ENCODE measurements around the gene ACAD8.
A peak's percentile ranks its signal among the peaks of the same experiment; 100 is the strongest.

ACAD8 gene

DNA sequence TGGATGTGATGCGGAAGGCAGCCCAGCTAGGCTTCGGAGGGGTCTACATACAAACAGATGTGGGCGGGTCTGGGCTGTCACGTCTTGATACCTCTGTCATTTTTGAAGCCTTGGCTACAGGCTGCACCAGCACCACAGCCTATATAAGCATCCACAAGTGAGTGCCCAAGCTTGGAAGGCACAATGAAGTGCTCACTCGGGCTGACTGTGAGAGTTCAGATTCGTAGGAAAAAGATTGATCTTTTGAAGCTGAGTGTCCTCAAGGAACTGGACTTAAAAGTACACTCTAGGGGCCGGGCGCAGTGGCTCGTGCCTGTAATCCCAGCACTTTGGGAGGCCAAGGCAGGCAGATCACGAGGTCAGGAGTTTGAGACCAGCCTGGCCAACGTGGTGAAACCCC lies 3.7 kb downstream of the ACAD8 start:
- DNase-seq (ENCODE audit: extremely low read depth, low read depth): no peak
- H3K4me3 ChIP-seq (replicated peaks; ENCODE audit: low read depth, low read length): no peak overlapping the region
- TF ChIP-seq, protein P1, sequence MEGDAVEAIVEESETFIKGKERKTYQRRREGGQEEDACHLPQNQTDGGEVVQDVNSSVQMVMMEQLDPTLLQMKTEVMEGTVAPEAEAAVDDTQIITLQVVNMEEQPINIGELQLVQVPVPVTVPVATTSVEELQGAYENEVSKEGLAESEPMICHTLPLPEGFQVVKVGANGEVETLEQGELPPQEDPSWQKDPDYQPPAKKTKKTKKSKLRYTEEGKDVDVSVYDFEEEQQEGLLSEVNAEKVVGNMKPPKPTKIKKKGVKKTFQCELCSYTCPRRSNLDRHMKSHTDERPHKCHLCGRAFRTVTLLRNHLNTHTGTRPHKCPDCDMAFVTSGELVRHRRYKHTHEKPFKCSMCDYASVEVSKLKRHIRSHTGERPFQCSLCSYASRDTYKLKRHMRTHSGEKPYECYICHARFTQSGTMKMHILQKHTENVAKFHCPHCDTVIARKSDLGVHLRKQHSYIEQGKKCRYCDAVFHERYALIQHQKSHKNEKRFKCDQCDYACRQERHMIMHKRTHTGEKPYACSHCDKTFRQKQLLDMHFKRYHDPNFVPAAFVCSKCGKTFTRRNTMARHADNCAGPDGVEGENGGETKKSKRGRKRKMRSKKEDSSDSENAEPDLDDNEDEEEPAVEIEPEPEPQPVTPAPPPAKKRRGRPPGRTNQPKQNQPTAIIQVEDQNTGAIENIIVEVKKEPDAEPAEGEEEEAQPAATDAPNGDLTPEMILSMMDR (IDR thresholded peaks at IDR 0.05; ENCODE audit: low read depth, low read length, missing control alignments): no peak

DNA sequence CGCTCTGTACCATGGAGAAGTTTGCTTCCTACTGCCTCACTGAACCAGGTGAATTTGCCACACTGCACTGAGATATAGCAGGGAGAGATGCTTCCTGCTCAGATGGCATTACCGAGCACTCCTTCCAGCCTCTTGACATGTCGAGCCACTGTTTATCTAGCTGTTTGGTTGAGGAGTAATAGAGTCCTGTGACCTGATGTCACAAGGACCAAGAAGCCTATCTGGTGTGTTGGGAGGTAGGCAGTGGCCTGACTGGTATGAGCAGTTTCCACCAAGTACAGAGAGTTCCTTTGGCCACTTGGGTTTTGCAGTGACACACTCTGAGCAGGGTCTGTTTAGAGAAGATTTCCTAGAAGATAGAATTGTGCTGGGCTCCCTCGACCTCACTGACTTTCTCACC lies 5.2 kb downstream of the ACAD8 start:
- TF ChIP-seq, protein P1 (IDR thresholded peaks at IDR 0.05; ENCODE audit: low read depth, low read length, missing control alignments): no peak
- no peak for DNase-seq (ENCODE audit: extremely low read depth, low read depth)
- H3K4me3 ChIP-seq (replicated peaks; ENCODE audit: low read depth, low read length): no peak overlapping the region

DNA sequence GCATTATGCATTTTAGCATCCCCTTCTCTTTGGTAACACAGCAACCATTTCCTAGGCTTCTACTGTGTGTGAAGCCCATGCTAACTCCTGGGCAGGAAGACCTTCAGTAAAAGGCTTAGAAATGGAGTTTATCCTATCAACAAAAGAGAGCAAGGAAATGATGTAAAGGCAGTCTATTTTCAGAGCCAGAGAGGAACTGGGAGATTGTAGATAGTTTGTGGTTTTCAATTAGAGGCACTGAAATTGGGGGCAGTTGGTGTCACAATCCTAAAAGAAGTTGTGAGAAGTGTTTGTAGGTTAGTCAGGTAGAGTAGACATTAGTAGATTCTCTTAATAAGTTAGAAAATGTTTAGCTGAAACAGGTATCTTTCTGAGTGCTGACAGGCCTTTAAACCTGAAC lies 7.1 kb downstream of the ACAD8 start:
- TF ChIP-seq, protein P1 (IDR thresholded peaks at IDR 0.05; ENCODE audit: low read depth, low read length, missing control alignments): no peak
- DNase-seq (ENCODE audit: extremely low read depth, low read depth): no peak
- no peak overlapping the region for H3K4me3 ChIP-seq (replicated peaks; ENCODE audit: low read depth, low read length)

DNA sequence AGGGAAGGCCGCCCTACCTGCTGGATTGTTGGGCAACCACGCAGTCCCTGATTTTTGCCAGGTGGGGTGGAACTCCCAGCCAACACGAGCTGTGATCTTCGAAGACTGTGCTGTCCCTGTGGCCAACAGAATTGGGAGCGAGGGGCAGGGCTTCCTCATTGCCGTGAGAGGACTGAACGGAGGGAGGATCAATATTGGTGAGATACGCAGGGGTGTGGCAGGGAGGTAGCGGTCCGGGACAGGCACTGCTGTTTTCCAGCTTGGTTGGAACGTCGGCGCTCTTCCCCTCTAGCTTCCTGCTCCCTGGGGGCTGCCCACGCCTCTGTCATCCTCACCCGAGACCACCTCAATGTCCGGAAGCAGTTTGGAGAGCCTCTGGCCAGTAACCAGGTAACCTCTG lies 7.6 kb downstream of the ACAD8 start:
- no peak for DNase-seq (ENCODE audit: extremely low read depth, low read depth)
- H3K4me3 ChIP-seq (replicated peaks; ENCODE audit: low read depth, low read length): no peak overlapping the region
- TF ChIP-seq, protein P1 (IDR thresholded peaks at IDR 0.05; ENCODE audit: low read depth, low read length, missing control alignments): no peak

DNA sequence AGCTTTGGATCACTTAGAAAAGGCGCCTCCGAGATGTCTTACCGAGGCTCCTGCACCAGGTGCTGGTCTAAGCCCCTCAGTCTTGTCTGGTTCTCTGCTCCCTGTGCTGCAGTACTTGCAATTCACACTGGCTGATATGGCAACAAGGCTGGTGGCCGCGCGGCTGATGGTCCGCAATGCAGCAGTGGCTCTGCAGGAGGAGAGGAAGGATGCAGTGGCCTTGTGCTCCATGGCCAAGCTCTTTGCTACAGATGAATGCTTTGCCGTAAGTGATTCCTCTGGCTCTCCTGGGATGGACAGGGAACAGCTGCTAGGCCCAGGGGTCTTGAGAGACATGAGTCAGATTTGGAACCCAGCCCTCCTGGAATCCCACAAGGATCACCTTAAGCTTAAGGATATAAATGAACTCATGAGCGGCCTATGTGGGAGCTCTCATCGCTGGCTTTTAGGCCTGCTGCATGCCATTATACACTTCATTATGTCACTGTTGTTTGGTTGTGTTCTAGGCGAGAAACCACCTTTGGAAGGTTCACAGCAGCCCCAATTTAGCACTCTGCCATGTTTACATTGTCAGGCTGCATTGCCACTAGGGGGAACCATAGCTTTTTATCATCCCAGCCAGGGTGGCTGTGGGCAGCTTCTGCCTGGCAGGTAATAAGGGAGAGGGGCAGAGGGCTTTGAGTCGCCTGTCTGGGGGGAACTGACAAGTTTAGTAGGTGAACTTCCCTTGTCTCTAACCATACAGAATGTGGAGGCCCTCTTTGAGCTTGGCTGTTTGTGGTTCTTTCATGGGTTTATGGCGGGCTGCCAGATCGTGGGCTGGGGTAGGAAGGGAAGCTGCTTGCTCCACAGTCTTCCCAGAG lies 8.5 kb downstream of the ACAD8 start:
- no peak overlapping the region for H3K4me3 ChIP-seq (replicated peaks; ENCODE audit: low read depth, low read length)
- TF ChIP-seq, protein P1 (IDR thresholded peaks at IDR 0.05; ENCODE audit: low read depth, low read length, missing control alignments): peak; percentile 65
- DNase-seq (ENCODE audit: extremely low read depth, low read depth): no peak

DNA sequence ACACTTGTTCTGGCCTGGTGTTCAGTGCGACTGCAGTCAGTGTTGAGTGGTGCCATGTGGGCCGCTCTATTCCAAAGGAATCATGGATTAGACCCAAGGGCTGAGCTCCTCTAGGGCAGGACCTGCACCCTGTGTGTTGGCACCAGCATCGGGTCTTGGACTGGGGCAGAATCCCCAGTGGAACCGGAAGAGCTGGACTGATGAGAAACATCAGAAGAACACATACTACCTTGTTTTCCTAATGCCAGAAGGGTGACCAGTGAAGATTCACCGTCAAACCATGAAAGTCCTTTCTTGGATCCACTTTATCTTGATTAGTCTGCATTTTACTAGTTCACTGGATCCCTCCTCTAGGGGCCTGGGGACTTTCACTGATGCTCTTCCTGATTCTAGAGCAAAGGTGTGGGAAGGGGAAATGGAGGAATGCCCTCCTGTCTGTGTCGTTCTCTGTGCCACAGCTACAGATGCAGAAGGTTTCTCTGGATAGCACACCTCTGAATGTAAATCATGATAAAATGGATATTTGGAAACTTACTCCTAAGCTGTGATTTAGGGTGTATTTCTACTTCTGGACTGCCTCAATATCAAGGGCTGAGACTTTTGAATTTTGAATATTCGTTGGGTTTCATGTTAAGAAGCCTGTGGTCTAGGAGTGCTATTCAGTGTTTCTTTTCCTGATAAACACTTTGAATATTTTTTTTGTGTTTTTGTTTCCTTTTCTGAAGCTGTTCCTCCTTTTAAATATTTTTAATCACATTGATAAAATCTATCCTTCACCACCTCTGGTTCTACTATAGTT lies 11.8 kb downstream of the ACAD8 start:
- TF ChIP-seq, protein P1 (IDR thresholded peaks at IDR 0.05; ENCODE audit: low read depth, low read length, missing control alignments): no peak
- DNase-seq (ENCODE audit: extremely low read depth, low read depth): no peak
- no peak overlapping the region for H3K4me3 ChIP-seq (replicated peaks; ENCODE audit: low read depth, low read length)

All from HFF-Myc (cell line).